Neuronal stem cell (in vitro differentiated cells): ENCODE measurements around the gene COMMD1.

Experiments
- DNase-seq: peaks from one replicate; pipeline ENCODE4 v3.0.0-alpha.2; 2013; ENCODE audit warnings: low spot score
- H2AFZ ChIP-seq: one replicate; pipeline ENCODE4 v1.6.1; 2013; ENCODE audit warnings: mild to moderate bottlenecking, low read length, inconsistent platforms
- H2AK5ac ChIP-seq: 2 replicates; pipeline ENCODE4 v1.6.1; 2013; ENCODE audit warnings: low read depth, mild to moderate bottlenecking, inconsistent platforms, low read length, moderate library complexity, mixed read lengths
- H2BK120ac ChIP-seq: 2 replicates; pipeline ENCODE4 v1.6.1; 2013; ENCODE audit warnings: low read depth, mild to moderate bottlenecking, inconsistent platforms, low read length, moderate library complexity, mixed read lengths
- H2BK12ac ChIP-seq: one replicate; pipeline ENCODE4 v1.6.1; 2013; ENCODE audit warnings: low read length, inconsistent platforms
- H2BK15ac ChIP-seq: 2 replicates; pipeline ENCODE4 v1.6.1; 2013; ENCODE audit warnings: mild to moderate bottlenecking, low read length, inconsistent platforms, mixed read lengths
- H2BK5ac ChIP-seq: one replicate; pipeline ENCODE4 v1.6.1; 2013; ENCODE audit warnings: inconsistent platforms, mild to moderate bottlenecking, low read length, moderate library complexity
- H3K14ac ChIP-seq: one replicate; pipeline ENCODE4 v1.6.1; 2013; ENCODE audit warnings: low read length, inconsistent platforms
- H3K18ac ChIP-seq: 2 replicates; pipeline ENCODE4 v1.6.1; 2013; ENCODE audit warnings: low read length, inconsistent platforms
- H3K23ac ChIP-seq: 2 replicates; pipeline ENCODE4 v1.6.1; 2013; ENCODE audit warnings: low read depth, mild to moderate bottlenecking, mixed read lengths, low read length, inconsistent platforms; ENCODE audit not compliant: poor library complexity
- H3K27ac ChIP-seq: replicated peaks from 3 replicates; pipeline ENCODE4 v1.5.1; 2013; ENCODE audit warnings: low read length, inconsistent platforms
- H3K27me3 ChIP-seq, 3 experiments: 2 replicates each; pipeline ENCODE4 v1.6.1; 2013; ENCODE audit warnings: low read length in 3 of 3, mild to moderate bottlenecking in 2 of 3, inconsistent platforms in 1 of 3, low read depth in 1 of 3, mixed read lengths in 1 of 3, moderate library complexity in 1 of 3; ENCODE audit not compliant: control insufficient read depth in 3 of 3, insufficient read depth in 3 of 3
- H3K36me3 ChIP-seq, 2 donors: replicated peaks in 1 of 2; 2 replicates each; pipeline ENCODE4 v1.6.1; 2013; ENCODE audit warnings: low read length in 2 of 2; ENCODE audit not compliant: control insufficient read depth in 2 of 2, insufficient read depth in 2 of 2
- H3K4ac ChIP-seq: 2 replicates; pipeline ENCODE4 v1.6.1; 2013; ENCODE audit warnings: inconsistent platforms, mild to moderate bottlenecking, low read length, moderate library complexity
- H3K4me1 ChIP-seq, 2 donors: 1 replicate in 1 of 2; 2 replicates in 1 of 2; pipeline ENCODE4 v1.6.1; 2013; ENCODE audit warnings: low read length in 2 of 2, low read depth in 1 of 2; ENCODE audit not compliant: control insufficient read depth in 2 of 2, insufficient read depth in 1 of 2
- H3K4me2 ChIP-seq: one replicate; pipeline ENCODE4 v1.6.1; 2013; ENCODE audit warnings: mild to moderate bottlenecking, low read length, inconsistent platforms; ENCODE audit not compliant: insufficient read depth, poor library complexity, severe bottlenecking
- H3K4me3 ChIP-seq, 2 donors: 2 replicates each; pipeline ENCODE4 v1.5.1; 2013; ENCODE audit warnings: low read length in 2 of 2, mild to moderate bottlenecking in 2 of 2, inconsistent platforms in 1 of 2, moderate library complexity in 1 of 2
- H3K79me1 ChIP-seq: one replicate; pipeline ENCODE4 v1.6.1; 2013; ENCODE audit warnings: low read depth, mild to moderate bottlenecking, inconsistent platforms, low read length, moderate library complexity
- H3K9ac ChIP-seq: one replicate; pipeline ENCODE4 v1.6.1; 2013; ENCODE audit warnings: mild to moderate bottlenecking, low read depth, low read length, inconsistent platforms; ENCODE audit not compliant: poor library complexity
- H3K9me3 ChIP-seq, 2 donors: replicated peaks in 1 of 2; 2 replicates each; pipeline versions ENCODE3 to v1.6.1; 2013; ENCODE audit warnings: low read length in 2 of 2, mild to moderate bottlenecking in 2 of 2, inconsistent platforms in 1 of 2, low read depth in 1 of 2, mixed read lengths in 1 of 2, moderate library complexity in 1 of 2; ENCODE audit not compliant: control insufficient read depth in 2 of 2, insufficient read depth in 1 of 2
- H4K8ac ChIP-seq: one replicate; pipeline ENCODE4 v1.6.1; 2013; ENCODE audit warnings: low read depth, mild to moderate bottlenecking, inconsistent platforms, low read length, moderate library complexity
- H4K91ac ChIP-seq: one replicate; pipeline ENCODE4 v1.6.1; 2013; ENCODE audit warnings: low read length, low read depth, mild to moderate bottlenecking, inconsistent platforms; ENCODE audit not compliant: poor library complexity
- WGBS, 2 donors: extraction: QIAGEN DNeasy Blood & Tissue Kit; methylation state at CpG; one replicate each; pipeline ENCODE4 v1.1.7; 2013; ENCODE audit warnings: missing lambda C conversion rate in 2 of 2, mixed read lengths in 1 of 2; ENCODE audit not compliant: insufficient read length in 2 of 2, insufficient replicate concordance in 1 of 2; ENCODE audit errors: extremely low coverage in 2 of 2; 5-methylcytosine and 5-hydroxymethylcytosine counted together

Gene COMMD1

DNA sequence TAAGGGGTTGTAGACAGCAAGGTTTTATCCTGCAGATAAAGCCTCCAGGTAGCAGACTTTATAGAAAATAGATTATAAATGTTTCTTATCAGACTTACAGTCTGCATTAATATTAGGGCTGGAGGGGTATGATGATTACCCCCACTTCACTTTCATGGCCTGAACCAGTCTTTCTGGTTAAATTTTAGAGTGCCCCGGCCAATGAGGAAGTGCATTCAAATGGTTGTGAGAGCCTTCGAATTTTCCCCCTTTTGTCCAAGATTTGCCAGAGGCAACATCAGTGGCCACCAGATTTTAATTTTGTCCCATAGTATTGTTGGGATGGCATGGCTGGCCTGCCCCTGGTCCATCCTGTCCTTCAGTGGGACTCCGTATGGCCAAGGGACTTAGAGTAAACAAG is 31.6 kb downstream of the COMMD1 start:
- no peak for DNase-seq
- Histone ChIP-seq H3K79me1 (peaks cover 7% of the 10 kb centered on the region), H3K18ac (no peak overlapping the region), H3K14ac (no peak overlapping the region), H3K23ac (no peak overlapping the region), H2BK120ac (no peak overlapping the region), H2AK5ac (no peak overlapping the region), H3K9me3 (peaks cover 7 to 8% of the 10 kb centered on the region in 2 donors), H3K27ac (no peak overlapping the region), H3K4ac (no peak overlapping the region), H2BK15ac (no peak overlapping the region), H4K8ac (no peak overlapping the region), H4K91ac (no peak overlapping the region), H3K4me2 (no peak overlapping the region), H3K27me3 (peaks cover 0 to 2% (median 0%) of the 10 kb centered on the region in 3 experiments), H3K4me1 (no peaks in the 10 kb centered on the region), H2AFZ (no peak overlapping the region), H3K4me3 (no peak overlapping the region), H2BK12ac (no peak overlapping the region), H3K36me3 (no peaks in the 10 kb centered on the region), H2BK5ac (no peak overlapping the region), H3K9ac (no peak overlapping the region)
- WGBS, 2 donors, result no CpG with 5 or more reads among the region's 3 CpGs

DNA sequence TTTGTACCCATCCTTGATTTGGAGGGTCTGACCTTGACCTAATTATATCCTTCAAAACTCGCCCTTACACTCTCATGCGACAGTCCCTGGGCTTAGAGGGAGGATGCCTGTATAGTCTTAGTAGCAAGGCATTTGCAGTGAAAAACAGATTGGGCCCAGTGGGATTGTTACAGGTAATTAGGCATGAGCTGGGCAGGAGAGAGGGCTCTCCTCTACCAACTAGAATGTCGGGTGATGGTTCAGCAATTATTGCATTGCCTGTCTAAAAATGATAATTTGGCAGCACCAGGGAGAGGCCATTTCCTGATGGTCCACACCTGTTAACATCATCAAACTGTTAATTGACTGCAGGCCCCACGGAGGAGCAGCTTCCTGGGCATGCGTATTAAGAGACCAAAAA is 32.4 kb downstream of the COMMD1 start:
- Histone ChIP-seq H3K18ac (no peak overlapping the region), H3K14ac (no peak overlapping the region), H3K23ac (no peak overlapping the region), H2BK120ac (no peak overlapping the region), H3K27ac (no peak overlapping the region), H3K27me3 (no peaks in the 10 kb centered on the region), H2BK12ac (no peak overlapping the region), H3K4me1 (no peaks in the 10 kb centered on the region), H3K4me2 (no peak overlapping the region), H2BK15ac (no peak overlapping the region), H3K9ac (no peak overlapping the region), H2AK5ac (no peak overlapping the region), H4K8ac (no peak overlapping the region), H3K4ac (no peak overlapping the region), H3K79me1 (peaks cover 4% of the 10 kb centered on the region), H2BK5ac (no peak overlapping the region), H3K36me3 (no peaks in the 10 kb centered on the region), H3K9me3 (peaks cover 3 to 4% of the 10 kb centered on the region in 2 donors), H4K91ac (no peak overlapping the region), H3K4me3 (no peak overlapping the region), H2AFZ (no peak overlapping the region)
- DNase-seq, result no peak
- WGBS, 2 donors, result no CpG with 5 or more reads among the region's 5 CpGs

DNA sequence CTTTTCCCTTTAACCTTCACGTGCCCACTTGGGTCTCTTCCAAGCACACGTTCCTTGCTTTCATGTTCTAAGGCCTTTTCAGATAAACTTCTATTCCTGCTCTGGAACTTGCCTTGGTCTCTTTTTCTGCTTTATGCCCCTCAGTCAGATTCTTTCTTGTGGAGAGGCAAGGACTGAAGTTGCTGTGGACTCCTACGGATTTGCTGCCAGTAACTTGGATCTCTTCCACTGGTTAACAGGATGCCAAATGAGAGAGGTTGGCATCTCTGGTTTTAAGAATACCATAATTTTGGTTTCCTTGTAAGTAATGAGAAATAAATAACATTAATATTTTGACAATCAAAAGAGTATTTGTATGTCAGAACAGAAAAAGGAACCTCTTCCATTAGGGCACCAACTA is 33.0 kb downstream of the COMMD1 start:
- H2AFZ ChIP-seq, result no peak overlapping the region
- H3K4ac ChIP-seq, result no peak overlapping the region
- DNase-seq, result no peak
- H3K23ac ChIP-seq, result no peak overlapping the region
- H3K36me3 ChIP-seq, result no peaks in the 10 kb centered on the region
- H3K79me1 ChIP-seq, result peaks cover 2% of the 10 kb centered on the region
- no peak overlapping the region for H2BK15ac ChIP-seq
- no peak overlapping the region for H3K18ac ChIP-seq
- no peak overlapping the region for H4K8ac ChIP-seq
- H3K14ac ChIP-seq, result no peak overlapping the region
- H2BK120ac ChIP-seq, result no peak overlapping the region
- WGBS, 2 donors, result no CpG with 5 or more reads among the region's 3 CpGs
- H3K27me3 ChIP-seq, result no peaks in the 10 kb centered on the region
- no peak overlapping the region for H3K9ac ChIP-seq
- no peaks in the 10 kb centered on the region for H3K9me3 ChIP-seq
- no peak overlapping the region for H2BK5ac ChIP-seq
- no peak overlapping the region for H4K91ac ChIP-seq
- H3K4me1 ChIP-seq, result no peaks in the 10 kb centered on the region
- H3K4me3 ChIP-seq, result no peak overlapping the region
- H3K27ac ChIP-seq, result no peak overlapping the region
- no peak overlapping the region for H2AK5ac ChIP-seq
- H3K4me2 ChIP-seq, result no peak overlapping the region
- no peak overlapping the region for H2BK12ac ChIP-seq

DNA sequence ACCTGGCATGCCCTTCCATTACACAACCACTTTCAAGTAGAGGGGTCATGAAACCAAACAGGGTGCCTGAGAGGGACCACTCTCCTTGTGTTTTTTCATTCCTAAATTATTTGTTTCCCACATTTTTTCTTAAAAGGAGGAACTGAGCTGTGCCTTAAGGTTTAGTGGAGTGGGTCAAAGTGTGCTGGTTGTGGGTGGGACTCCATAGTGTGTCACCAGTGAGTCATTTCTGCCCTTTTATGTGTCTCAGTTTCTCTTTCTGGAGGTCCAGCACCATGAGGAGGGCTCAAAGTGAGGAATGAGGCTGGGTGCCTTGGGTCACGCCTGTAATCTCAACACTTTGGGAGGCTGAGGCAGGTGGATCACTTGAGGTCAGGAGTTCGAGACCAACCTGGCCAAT is 37.8 kb downstream of the COMMD1 start:
- H3K27me3 ChIP-seq, result no peaks in the 10 kb centered on the region
- H3K4me2 ChIP-seq, result no peak overlapping the region
- no peak overlapping the region for H4K8ac ChIP-seq
- H3K4ac ChIP-seq, result no peak overlapping the region
- no peak overlapping the region for H2AK5ac ChIP-seq
- H3K27ac ChIP-seq, result no peak overlapping the region
- WGBS, 2 donors, result no CpG with 5 or more reads among the region's 2 CpGs
- H3K23ac ChIP-seq, result no peak overlapping the region
- no peak overlapping the region for H3K18ac ChIP-seq
- no peak for DNase-seq
- H2BK15ac ChIP-seq, result no peak overlapping the region
- no peak overlapping the region for H2AFZ ChIP-seq
- H2BK120ac ChIP-seq, result no peak overlapping the region
- H2BK5ac ChIP-seq, result no peak overlapping the region
- H3K4me3 ChIP-seq, result no peak overlapping the region
- H3K79me1 ChIP-seq, result no peaks in the 10 kb centered on the region
- no peak overlapping the region for H3K14ac ChIP-seq
- H3K9ac ChIP-seq, result no peak overlapping the region
- H2BK12ac ChIP-seq, result no peak overlapping the region
- no peaks in the 10 kb centered on the region for H3K36me3 ChIP-seq
- H3K9me3 ChIP-seq, result no peaks in the 10 kb centered on the region
- H3K4me1 ChIP-seq, result no peaks in the 10 kb centered on the region
- H4K91ac ChIP-seq, result no peak overlapping the region
